OCI-LY7 (cell line): Measurements from ENCODE around the gene TMEM250.

Experiments used
- EZH2phosphoT487 ChIP-seq: fragments of 200-600 bp; sonication (generic); IDR thresholded peaks from 2 replicates; pipeline ENCODE4 v1.6.1; 2018; ENCODE audit warnings: low read depth, borderline replicate concordance, mild to moderate bottlenecking, mixed run types, antibody characterized with exemption, low read length, moderate library complexity, mixed read lengths
- TF ChIP-seq, protein P1 (sequence below): fragments of 200-600 bp; sonication (generic); conservative IDR thresholded peaks from 2 replicates; pipeline ENCODE4 v1.5.1; 2014; ENCODE audit warnings: mild to moderate bottlenecking, antibody characterized with exemption, low read length, moderate library complexity, mixed read lengths

DNA sequence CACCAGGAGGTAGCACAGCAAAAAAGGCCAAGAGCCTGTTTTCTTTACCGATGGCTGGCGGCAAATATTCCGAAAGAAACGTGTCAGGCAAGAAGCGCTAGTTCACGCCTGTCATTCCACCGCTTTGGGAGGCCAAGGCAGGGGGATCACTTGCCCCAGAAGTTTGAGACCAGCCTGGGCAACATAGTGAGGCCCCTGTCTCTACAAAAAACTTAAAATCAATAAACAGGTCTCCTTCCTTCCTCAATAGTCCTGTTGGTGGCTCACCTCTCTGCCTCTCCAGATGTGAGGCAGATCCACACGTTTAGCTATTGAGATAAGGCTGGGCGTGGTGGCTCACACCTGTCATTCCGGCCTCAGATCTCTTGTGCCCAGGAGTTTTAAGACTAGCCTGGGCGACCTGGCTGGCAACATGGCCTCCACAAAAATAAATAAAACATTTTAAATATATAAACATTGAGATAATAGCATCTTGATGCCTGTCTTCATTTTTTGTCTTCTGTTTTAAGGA, 1.3 kb upstream of the TMEM250 start:
- TF ChIP-seq, protein P1, sequence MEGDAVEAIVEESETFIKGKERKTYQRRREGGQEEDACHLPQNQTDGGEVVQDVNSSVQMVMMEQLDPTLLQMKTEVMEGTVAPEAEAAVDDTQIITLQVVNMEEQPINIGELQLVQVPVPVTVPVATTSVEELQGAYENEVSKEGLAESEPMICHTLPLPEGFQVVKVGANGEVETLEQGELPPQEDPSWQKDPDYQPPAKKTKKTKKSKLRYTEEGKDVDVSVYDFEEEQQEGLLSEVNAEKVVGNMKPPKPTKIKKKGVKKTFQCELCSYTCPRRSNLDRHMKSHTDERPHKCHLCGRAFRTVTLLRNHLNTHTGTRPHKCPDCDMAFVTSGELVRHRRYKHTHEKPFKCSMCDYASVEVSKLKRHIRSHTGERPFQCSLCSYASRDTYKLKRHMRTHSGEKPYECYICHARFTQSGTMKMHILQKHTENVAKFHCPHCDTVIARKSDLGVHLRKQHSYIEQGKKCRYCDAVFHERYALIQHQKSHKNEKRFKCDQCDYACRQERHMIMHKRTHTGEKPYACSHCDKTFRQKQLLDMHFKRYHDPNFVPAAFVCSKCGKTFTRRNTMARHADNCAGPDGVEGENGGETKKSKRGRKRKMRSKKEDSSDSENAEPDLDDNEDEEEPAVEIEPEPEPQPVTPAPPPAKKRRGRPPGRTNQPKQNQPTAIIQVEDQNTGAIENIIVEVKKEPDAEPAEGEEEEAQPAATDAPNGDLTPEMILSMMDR, result no peak
- TF ChIP-seq EZH2phosphoT487, result no peak
